Activated CD4-positive, alpha-beta T cell treated with anti-CD3 and anti-CD28 coated beads for 1 hour (primary cell): ENCODE measurements around the gene ZNF709.
"Not testable (repeated sequence)": the region's sequence is repeated elsewhere in the genome, so short reads cannot be mapped to it uniquely, and the experiment has no call there.

Experiments used
- DNase-seq: peaks from one replicate; pipeline ENCODE4 v3.0.0-alpha.2; 2020

ZNF709 gene

DNA sequence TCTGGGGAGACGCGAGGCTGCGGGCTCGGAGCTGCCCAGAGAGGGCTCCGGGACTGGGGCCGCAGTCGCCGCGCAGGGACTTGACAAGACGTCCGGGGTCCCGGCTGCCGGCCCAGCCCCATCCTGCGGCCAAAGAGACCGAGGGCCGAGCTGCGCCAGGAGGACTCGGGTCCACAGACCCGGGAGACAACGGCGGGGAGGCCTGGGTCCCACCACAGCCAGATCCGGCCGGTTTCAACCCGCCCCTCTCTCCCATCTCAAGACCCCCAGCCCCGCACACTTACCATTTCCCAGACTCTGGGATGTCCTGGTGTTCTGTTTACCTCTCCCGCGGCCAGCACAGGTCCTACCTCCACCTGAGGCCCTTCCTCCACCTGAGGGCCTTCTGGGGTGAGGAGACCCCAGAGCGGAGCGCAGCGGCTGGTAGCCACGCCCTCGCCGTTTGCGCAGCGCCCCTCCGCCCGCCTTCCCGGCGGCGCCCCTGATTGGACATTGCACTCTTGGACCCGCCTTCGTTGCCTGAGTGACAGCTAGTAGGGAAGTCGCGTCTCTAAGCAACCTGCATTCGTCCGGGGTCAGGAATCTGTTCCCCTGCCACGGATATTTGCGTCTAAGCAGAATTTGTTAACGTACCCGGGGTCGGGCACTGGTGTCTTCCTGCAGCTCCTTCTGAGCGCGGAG lies at the start of gene ZNF709:
TSS of gene ZNF709 (minus strand) at position 446 of the 681 bp plus-strand sequence. CDS start at position 287, 159 bp downstream.
- peak; percentile 80 for DNase-seq

DNA sequence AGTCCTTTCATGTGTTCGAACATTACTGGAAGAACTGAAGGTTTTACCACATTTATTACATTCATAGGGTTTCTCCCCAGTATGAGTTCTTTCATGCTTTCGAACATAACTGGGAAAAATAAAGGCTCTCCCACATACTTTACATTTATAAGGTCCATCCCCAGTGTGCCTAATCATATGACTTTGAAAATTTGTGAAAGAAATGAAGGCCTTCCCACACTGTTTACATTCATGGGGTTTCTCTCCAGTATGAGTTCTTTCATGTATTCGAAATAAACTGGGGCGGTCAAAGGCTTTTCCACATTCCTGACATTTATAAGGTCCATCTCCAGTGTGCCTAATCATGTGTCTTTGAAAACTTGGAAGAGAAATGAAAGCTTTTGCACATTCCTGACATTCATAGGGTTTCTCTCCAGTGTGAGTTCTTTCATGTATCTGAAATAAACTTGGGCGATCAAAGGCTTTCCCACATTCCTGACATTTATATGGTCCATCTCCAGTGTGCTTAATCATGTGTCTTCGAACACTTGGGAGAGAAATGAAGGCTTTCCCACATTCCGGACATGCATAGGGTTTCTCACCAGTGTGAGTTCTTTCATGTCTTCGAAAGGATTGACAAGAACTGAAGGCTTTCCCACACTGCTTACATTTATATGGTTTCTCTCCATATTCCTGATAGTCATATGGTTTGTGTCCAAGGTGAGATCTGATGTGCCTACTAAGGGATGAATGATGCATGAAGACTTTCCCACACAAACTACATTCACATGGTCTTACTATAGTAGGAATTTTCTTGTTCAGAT lies 42.6 kb upstream of the ZNF709 start:
- no peak for DNase-seq

DNA sequence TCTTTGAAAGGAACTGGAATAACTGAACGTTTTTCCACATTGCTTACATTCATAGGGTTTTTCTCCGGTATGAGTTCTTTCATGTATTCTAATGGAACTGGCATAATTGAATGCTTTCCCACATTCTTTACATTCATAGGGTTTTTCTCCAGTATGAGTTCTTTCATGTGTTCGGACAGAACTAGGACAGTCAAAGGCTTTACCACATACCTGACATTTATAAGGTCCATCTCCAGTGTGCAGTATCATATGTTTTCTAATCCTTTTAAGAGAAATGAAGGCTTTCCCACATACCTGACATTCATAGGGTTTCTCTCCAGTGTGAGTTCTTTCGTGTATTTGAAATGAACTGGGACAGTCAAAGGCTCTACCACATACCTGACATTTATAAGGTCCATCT lies 41.9 kb upstream of the ZNF709 start:
- DNase-seq, result no peak

DNA sequence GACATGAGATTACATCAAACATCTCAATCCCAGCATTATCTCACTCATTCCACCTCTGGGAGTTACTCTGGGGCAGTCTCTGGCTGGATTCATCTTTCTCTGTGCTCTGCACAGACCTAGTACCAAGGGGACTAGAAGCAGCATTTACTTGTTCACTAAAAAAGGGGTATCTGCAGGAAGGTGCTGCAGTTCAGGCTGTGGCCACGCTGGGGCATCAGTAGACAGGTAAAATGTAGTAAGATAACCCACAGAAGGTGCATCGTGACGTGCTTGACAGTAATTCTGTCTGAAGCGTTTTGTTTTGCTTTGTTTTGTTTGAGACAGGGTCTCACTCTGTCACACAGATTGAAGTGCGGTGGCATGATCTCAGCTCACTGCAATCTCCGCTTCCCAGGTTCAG lies 37.4 kb upstream of the ZNF709 start:
- no peak for DNase-seq

DNA sequence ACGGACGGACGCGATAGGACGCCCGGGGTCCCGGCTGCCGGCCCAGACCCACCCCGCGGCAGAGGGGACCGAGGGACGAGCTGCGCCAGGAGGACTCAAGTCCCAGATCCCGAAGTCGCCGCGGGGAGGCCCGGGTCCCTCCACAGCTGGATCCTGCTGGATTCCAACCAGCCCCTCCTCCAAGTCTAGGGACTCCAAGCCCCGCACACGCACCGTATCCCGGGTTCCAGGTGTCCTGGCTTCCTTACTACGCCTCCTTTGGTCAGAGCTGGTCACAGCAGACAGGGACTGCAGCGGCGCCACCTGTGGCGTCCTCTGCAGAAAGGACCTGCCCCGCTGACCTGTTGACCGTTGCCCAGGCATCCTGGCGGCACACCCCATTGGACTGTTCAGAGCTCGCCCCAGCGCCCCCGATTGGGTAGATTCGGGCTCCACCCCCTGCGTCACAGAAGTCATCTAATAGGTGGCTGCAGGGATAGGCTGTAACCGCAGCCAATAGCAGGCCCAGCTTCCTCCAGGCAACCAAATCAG lies 29.0 kb upstream of the ZNF709 start:
- no peak for DNase-seq

DNA sequence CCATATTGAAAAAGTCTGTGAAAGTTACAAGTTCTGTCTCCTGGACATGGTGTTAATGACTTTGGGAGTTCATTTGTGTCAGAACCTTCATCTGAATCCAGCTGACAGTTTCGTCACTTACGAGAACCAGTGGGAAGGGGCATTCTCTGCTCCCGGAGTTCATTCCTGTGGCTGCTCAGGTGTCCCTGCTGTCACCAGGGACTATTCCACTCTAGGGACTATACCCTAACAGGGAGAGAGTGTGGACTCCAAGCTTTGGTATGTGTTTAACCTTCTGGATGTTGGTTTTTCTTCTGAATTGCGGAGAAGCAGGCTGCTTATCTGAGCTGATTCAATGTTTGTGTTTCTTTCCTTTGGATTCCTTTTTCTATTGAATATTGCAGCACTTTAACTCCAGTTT lies 12.4 kb upstream of the ZNF709 start:
- no peak for DNase-seq

DNA sequence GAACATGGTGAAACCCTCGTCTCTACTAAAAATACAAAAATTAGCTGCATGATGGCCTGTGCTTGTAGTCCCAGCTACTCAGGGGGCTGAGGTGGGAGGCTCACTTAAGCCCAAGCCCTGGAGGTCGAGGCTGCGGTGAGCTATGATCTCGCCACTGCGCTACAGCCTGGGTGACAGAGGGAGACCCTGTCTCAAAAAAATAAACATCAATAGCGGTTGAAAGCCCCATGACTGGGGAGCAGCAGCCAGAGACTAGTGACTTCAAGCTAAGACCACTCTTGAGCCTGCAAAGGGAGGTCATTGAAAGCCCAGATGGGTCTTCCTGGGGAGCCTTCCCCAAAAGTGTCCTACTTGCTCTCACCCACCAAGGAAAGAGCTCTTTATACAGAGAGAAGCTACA lies 11.9 kb upstream of the ZNF709 start:
- no peak for DNase-seq

DNA sequence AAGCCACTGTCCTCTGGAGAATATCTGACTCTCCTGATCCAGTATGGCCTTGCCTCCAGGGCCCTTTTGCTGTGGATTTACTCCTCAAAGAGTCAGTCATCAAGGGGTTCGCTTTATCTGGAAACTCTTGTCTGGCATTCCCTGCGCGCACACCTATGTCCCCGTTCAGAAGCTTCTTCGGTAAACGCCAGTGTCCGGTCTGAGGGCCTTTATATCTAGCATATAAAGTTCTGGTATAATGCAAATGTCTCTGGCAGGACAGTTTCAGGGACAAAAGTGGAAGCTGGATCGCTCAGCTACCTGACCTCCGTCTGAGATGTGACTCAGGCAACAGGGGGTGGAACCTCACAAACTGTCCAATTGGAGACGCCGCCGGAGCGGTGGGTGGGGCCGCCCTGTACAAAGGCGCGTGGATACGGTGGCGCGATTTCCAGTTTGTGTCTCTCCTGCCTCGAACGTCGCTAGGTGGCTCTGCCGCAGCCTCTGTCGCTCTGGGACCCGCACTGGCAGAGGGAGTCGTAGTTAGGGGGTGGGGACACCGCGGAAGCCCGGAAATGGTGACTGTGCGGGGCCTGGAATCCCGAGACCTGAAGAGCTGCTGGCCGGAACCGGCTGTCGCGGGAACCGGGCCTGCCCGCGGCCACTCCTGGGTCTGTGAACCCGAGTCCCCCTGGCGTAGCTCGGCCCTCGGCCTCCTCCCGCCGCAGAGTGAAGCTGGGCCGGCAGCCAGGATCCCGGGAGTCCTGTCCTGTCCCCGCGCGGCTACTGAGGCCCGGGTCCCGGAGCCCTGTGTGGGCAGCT lies 10.6 kb upstream of the ZNF709 start:
- DNase-seq, result peak; percentile 87

DNA sequence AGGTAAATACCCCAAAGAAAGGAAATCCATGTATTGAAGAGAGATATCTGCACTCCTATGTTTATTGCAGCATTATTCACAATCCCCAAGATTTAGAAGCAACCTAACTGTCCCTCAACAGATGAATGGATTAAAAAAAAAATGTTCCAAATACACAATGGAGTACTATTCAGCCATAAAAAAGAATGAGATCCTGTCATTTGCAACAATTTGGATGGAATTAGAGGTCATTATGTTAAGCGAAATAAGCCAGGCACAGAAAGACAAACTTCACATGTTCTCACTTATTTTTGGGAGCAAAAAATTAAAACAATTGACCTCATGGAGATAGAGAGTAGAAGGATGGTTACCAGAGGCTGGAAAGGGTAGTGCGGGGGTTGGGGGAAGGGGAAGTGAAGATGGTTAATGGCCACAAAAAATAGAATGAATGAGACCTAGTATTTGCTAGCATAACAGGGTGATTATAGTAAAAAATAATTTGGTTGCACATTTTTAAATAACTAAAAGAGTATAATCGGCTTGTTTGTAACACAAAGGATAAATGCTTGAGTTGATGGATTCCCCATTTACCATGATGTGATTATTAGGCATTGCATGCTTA lies 9.7 kb upstream of the ZNF709 start:
- no peak for DNase-seq

DNA sequence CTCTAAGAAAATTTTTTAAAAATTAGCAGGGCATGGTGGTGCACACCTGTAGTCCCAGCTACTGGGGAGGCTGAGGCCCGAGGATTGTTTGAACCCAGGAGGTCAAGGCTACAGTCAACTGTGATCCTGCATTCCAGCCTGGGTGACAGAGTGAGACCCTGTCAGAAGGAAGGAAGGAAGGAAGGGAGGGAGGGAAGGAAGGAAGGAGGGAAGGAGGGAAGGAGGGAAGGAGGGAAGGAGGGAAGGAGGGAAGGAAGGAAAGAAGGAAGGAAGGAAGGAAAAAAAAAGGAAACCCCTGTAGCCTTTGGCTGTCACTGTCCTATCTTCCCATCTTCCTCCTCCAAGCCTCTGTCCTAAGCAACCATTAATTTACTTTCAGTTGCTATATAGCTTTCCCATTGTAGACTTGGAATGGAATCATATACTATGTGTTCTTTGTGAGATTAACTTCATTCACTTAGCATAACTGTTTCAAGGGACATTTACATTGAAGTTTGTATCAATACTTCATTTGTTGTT lies 1.7 kb upstream of the ZNF709 start:
- not testable (repeated sequence) for DNase-seq

DNA sequence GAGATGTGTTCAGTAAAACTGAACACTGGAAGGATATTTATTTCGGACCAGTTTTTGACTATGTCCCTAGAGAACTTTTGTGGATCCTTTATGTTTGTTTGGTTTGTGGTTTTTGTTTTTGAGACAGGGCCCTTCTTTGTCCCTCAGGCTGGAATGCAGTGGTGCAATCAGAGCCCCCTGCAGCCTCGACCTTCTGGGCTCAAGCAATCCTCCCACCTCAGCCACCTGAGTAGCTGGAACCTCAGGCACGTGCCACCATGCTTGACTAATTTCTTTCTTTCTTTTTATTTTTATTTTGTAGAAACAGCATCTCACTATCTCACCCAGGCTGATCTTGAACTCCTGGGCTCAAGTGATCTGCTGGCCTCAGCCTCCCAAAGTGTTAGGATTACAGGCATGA lies 955 bp upstream of the ZNF709 start:
- DNase-seq, result no peak

DNA sequence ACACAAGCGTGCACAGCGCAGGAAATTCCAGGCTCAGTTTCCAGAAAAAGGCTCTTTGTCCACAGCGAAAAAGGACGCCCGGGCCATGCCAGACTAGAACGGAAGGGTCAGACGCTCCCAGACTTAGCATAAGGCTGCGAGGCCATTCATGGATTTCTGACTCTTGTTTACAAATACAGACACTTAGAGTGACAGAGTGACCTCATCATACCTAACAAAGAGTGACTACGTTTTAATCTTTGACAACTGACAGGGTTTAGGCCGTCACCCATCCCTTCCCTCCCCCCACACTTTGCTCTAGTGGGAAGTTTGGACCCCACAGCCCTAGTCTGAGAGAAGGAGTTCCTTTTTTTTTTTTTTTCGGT lies 418 bp upstream of the ZNF709 start:
- DNase-seq, result no peak

DNA sequence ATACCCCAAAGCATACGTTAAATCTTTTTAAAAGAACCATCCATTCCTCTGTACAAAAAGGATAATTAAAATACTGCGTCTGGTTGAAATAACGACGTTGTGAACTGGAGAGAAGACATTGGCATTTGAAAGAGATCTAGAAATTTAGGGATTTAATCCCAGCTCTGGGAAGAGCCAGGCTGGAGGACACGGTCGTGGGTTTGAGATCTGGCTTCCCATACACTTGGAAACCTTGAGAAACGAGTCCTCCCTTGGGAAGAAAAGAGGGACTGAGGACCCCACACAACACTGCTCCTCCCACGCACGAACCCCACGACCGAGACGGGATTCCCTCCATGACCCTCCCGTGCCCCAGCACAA lies 625 bp downstream of the ZNF709 start:
- no peak for DNase-seq

DNA sequence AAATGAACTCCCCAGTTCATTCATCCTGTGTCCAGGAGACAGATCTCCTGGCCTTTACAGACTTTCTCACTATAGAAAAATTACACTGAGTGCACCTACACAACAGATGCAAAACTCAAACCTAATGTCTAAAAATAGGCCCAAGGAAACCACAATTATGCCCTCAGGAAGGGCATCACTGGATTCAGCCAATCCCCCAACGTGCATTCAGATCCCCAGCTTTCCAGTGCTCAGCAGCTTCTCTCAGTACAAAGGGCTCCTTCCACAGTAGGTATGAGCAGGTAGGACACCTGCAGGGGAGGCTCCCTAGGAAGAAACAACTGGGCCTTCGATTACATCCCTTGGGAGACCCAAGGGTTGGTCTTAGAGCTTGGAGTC lies 2.1 kb downstream of the ZNF709 start:
- DNase-seq, result no peak

DNA sequence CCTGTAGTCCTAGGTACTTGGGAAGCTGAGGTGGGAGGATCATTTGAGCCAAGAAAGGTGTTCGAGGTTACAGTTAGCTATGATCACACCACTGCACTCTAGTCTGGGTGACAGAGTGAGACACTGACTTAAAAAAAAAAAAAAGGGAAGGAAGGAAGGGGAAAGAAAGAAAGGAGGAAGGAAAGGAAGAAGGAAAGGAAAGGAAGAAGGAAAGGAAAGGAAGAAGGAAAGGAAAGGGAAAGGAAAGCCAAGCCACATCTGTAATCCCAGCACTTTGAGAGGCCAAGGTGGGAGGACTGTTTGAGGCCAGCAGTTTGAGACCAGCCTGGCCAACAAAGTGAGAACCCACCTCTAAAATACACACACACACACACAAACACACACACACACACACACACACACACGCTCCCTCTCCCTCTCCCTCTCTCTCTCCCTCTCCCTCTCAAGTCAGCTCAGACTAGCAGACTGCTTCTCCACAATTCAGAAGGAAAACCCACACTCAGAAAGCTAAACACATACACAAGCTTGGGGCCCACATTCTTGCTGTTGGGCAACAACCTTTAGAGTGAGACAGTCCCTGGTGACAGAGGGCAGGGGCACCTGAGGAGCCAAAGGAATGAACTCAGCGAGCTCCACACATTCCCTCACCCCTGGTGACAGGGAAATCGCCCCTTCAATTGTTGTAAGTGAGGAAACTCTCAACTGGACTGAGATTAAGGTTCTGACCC lies 2.7 kb downstream of the ZNF709 start:
- no peak for DNase-seq

DNA sequence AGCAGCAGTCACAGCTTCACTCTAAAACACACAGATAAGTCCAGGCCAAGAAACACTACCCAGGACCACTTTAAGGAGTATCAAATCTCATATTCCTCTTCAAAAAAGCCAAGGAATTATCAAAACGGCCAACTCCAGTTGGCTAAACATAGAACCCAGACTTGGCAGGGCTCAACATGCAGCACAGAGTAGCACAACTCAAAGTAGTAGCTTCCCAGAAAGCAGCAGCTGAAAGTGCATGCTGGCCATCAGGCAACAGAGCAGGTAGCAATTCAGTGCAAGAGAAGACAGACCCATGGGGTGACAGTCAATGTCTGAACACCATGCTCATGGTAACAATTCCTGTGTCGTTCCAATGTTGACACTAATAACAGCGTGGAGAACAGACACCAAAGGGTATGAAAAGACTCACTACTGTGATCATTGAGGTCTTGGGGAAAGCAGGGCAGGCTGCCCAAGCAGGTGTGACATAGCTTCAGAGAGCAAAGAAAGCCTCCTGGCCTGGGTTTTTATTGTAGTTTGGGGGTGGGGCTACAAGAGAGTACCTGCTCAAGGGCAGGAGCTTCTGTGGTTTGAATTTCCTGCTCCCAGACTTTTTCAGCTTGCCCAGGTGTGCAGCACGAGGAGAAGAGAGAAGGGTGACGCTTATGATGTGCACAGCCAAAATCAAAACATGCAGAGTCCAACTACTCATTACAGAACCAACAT lies 6.2 kb downstream of the ZNF709 start:
- no peak for DNase-seq

DNA sequence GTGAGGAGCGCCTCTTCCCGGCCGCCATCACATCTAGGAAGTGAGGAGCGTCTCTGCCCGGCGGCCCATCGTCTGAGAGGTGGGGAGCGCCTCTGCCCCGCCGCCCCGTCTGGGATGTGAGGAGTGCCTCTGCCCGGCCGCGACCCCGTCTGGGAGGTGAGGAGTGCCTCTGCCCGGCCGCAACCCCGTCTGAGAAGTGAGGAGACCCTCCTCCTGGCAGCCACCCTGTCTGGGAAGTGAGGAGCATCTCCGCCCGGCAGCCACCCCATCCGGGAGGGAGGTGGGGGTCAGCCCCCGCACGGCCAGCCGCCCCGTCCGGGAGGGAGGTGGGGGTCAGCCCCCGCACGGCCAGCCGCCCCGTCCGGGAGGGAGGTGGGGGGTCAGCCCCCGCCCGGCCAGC lies 17.0 kb downstream of the ZNF709 start:
- DNase-seq, result not testable (repeated sequence)

DNA sequence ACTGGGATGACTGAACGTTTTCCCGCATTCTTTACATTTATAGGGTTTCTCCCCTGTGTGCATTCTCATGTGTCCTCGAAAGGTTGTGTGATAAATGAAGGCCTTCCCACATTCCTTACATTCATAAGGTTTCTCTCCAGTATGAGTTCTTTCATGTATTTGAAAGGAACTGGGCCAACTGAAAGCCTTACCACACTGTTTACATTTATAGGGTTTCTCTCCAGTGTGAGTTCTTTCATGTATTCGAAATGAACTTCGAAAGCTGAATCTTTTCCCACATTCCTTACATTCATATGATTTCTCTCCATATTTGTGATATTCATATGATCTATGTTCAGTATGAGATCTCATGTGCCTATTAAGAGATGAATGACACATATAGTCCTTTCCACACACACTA lies 19.4 kb downstream of the ZNF709 start:
- no peak for DNase-seq

DNA sequence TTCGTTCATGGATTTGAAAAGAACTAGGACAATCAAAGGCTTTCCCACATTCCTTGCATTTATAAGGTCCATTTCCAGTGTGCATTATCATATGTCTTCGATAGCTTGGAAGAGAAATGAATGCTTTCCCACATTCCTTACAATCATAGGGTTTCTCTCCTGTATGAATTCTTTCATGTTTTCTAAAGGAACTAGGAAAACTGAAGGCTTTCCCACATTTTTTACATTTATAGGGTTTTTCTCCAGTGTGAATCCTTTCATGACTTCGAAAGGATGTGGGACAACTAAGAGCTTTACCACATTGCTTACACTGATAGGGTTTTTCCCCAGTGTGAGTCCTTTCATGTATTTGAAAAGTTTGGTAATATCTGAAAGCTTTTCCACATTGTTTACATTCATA lies 19.8 kb downstream of the ZNF709 start:
- DNase-seq, result no peak

DNA sequence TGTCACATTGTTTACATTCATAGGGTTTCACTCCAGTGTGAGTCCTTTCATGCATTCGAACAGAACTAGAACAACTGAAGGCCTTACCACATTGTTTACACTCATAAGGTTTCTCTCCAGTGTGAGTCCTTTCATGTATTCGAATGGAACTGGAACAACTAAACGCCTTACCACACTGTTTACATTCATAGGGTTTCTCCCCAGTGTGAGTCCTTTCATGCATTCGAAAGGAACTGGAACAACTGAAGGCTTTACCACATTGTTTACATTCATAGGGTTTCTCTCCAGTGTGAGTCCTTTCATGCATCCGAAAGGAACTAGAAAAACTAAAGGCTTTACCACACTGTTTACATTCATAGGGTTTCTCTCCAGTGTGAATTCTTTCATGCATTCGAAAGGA lies 20.5 kb downstream of the ZNF709 start:
- DNase-seq, result not testable (repeated sequence)

DNA sequence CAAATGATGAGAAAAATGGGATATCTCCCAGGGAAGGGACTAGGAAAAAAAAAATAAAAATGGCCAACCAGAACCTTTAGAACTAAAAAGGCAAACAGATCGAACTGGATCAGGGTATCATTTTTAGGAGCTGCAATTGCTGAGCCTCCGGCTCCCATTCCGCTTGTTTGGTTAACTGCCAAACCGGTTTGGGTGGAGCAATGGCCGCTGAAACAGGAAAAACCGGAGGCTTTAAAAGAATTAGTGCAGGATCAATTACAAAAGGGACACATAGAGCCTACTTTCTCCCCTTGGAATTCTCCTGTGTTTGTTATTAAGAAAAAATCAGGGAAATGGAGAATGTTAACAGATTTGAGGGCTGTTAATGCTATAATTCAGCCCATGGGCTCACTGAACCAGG lies 31.1 kb downstream of the ZNF709 start:
- DNase-seq, result no peak

DNA sequence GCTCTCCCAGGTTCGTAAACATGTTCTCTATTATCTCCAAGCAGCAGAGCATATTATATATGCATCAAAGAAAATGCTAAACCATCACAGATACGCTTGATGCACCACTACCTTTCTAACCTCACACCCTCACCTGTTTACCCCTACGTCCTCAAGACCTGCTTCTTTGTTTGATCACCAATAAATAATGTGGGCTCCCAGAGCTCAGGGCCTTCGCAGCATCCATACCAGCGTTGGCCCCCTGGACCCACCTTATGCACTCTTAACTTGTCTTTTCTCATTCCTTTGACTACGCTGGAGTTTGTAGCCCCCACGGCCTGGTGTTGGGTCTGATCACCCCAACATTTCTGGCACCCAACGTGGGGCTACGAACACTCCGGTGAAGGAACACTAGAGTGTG lies 33.8 kb downstream of the ZNF709 start:
- no peak for DNase-seq
